ENCODE data around the gene CLEC14A. TPM values are rescaled to one million over a fixed set of nuclear protein-coding genes. Genes with fewer than 3 reads are reported as not detected.
A peak's percentile ranks its signal among the peaks of the same experiment; 100 is the strongest.

Gene CLEC14A, protein sequence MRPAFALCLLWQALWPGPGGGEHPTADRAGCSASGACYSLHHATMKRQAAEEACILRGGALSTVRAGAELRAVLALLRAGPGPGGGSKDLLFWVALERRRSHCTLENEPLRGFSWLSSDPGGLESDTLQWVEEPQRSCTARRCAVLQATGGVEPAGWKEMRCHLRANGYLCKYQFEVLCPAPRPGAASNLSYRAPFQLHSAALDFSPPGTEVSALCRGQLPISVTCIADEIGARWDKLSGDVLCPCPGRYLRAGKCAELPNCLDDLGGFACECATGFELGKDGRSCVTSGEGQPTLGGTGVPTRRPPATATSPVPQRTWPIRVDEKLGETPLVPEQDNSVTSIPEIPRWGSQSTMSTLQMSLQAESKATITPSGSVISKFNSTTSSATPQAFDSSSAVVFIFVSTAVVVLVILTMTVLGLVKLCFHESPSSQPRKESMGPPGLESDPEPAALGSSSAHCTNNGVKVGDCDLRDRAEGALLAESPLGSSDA
- not detected for total RNA-seq

DNA sequence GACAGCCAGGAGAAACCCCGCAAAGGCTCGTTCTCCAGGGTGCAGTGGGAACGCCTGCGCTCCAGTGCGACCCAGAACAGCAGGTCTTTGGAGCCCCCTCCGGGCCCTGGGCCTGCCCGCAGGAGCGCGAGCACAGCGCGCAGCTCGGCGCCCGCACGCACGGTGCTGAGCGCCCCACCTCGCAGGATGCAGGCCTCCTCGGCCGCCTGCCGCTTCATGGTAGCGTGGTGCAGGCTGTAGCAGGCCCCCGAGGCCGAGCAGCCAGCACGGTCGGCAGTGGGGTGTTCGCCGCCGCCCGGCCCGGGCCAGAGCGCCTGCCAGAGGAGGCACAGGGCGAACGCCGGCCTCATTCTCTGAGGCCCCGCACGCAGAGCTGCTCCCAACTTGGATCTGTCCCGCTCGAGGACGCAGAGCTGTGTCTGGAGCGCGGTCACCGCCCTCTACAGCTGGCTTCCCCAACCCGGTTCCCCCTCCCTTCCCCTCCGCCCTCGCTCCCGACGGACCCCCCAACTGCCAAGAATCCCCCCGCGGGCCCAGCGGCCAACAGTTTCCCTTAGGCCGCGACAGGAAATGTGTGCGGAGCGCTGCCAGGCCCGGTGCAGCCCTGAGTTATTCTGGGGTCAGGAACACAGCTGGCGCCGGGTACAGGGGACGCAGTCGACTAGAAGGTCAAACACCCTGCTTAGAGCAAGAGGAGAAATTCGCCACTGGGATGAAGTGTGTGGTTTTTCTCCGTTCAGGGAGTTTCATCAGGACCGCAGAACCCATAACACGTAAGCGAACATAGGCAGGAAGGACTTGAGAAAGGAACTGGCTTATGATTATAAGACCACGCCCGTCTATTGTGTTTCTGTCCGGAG, at the start of gene CLEC14A:
Gene CLEC14A, minus strand, starts transcription at position 421 of the 860 bp plus-strand sequence. Its CDS starts 71 bp downstream, at position 350.
- Mint-ChIP-seq H3K36me3 (ENCODE audit: low read depth) (no peaks in the 10 kb centered on the region), H3K4me3 (peak within 1 kb of the TSS; percentile 48), H3K27me3 (ENCODE audit: low read depth) (peaks cover 45% of the 10 kb centered on the region), H3K4me1 (ENCODE audit: low read depth) (peaks cover 10% of the 10 kb centered on the region), H3K9me3 (ENCODE audit: insufficient read depth) (no peaks in the 10 kb centered on the region), H3K27ac (no peak within 1 kb of the TSS)
- ATAC-seq (peak; percentile 85), DNase-seq (peak; percentile 23)
- ChIA-PET CTCF (no interaction called here), POLR2A (no interaction called here)

DNA sequence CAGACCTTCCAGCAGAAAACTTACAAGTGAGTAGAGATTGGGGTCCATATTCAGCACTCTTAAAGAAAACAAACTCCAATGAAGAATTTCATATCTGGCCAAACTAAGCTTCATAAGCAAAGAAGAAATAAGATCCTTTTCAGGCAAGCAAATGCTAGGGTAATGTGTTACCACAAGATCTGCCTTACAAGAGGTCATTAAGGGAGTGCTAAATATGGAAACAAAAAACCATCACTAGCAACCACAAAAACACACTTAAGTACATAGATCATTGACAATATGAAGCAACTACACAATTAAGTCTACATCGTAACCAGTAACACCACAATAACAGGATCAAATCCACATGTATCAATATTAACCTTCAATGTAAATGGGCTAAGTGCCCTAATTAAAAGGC, 47.1 kb upstream of the CLEC14A start:
- ChIA-PET POLR2A (no interaction called here), CTCF (no interaction called here)
- no peak for DNase-seq
- Mint-ChIP-seq H3K4me1 (ENCODE audit: low read depth) (no peaks in the 10 kb centered on the region), H3K27ac (no peak overlapping the region), H3K27me3 (ENCODE audit: low read depth) (no peaks in the 10 kb centered on the region), H3K9me3 (ENCODE audit: insufficient read depth) (no peaks in the 10 kb centered on the region), H3K4me3 (no peak overlapping the region), H3K36me3 (ENCODE audit: low read depth) (no peaks in the 10 kb centered on the region)
- ATAC-seq = no peak

DNA sequence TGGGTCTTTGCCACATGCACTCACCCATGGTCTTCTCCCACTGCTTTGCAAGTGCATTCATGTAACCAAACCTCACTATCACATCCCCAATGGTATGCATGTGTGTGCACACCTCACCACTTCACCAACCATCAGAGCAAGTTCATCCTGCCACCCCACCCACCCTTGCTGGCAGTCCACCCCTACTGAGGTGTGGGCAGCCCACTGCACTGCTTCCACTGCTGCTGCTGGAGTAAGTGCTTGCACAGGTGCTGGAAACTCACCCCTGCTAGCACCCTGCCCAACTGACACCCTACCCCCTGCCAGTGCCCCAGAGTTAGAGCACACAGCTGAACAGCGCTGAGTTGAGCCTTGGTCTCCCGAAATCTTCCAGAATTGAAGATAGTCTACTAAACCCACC, 46.1 kb upstream of the CLEC14A start:
- no peak for ATAC-seq
- Mint-ChIP-seq H3K36me3 (ENCODE audit: low read depth) (no peaks in the 10 kb centered on the region), H3K4me1 (ENCODE audit: low read depth) (no peaks in the 10 kb centered on the region), H3K4me3 (no peak overlapping the region), H3K27me3 (ENCODE audit: low read depth) (no peaks in the 10 kb centered on the region), H3K27ac (no peak overlapping the region), H3K9me3 (ENCODE audit: insufficient read depth) (no peaks in the 10 kb centered on the region)
- DNase-seq = no peak
- ChIA-PET CTCF (no interaction called here), POLR2A (no interaction called here)

DNA sequence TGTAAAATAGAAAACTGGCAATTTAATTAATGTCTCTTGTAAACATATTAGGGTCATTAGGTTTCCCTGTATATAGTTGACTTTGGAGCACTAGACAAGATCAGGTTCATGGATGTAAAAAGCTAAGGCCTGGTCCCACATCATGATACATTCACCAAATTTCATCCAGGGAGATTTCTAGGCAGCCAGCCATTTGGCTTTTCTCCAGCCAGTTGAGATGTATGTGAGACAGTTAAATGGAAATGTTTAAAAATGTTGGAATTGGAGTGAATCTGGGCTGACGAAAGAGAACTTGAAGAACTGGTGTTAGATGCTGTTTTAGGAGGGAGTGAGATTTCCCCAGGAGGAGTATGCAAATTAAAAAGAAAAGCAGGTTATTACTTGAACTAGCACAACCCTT, 41.8 kb upstream of the CLEC14A start:
- ChIA-PET POLR2A (no interaction called here), CTCF (no interaction called here)
- Mint-ChIP-seq H3K4me1 (ENCODE audit: low read depth) (no peaks in the 10 kb centered on the region), H3K4me3 (no peak overlapping the region), H3K27ac (no peak overlapping the region), H3K27me3 (ENCODE audit: low read depth) (no peaks in the 10 kb centered on the region), H3K9me3 (ENCODE audit: insufficient read depth) (no peaks in the 10 kb centered on the region), H3K36me3 (ENCODE audit: low read depth) (no peaks in the 10 kb centered on the region)
- DNase-seq (no peak), ATAC-seq (no peak)

DNA sequence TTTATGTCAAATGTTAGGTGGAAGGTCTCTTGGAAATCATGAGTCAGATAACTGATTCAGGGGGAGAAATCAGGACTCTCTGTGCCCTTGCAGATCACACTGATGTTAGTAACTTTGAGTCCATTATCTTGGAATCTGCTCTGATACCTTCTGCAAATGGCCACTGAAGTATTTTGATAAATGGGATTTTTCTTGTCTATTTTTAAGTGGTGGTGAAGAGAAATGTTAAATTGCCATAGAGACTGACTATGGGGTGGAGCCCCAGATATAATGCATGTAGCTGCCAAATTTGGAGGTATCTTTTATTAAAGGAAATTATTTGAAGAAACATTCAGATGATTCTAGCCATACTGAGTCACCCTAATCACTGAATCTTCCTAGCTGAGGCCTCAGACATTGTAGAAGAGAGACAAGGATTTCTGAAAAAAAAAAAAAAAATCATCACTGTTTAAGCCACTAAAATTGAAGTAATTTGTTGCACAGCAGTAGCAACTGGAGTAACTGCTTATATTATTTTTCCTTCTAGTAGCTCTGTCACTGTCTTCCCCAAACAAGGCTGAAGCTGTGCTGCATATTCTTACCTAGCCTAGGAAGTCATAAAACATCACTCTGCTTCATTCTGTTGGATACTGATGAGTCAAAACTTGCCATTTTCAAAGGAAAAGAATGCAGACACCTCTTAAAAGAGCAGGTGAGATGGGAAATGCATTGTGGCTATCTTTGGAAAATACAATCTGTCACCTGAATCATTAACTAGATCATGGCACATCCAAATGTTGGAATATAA, 36.0 kb upstream of the CLEC14A start:
- ChIA-PET POLR2A (no interaction called here), CTCF (interaction anchor here (0.7 kb wide), 1 partner anchor 18 kb away, joined by 3 read pairs; no protein-coding TSS in a partner anchor)
- DNase-seq (no peak), ATAC-seq (no peak)
- Mint-ChIP-seq H3K27me3 (ENCODE audit: low read depth) (no peaks in the 10 kb centered on the region), H3K4me3 (no peak overlapping the region), H3K36me3 (ENCODE audit: low read depth) (no peaks in the 10 kb centered on the region), H3K4me1 (ENCODE audit: low read depth) (no peaks in the 10 kb centered on the region), H3K9me3 (ENCODE audit: insufficient read depth) (no peaks in the 10 kb centered on the region), H3K27ac (no peak overlapping the region)

DNA sequence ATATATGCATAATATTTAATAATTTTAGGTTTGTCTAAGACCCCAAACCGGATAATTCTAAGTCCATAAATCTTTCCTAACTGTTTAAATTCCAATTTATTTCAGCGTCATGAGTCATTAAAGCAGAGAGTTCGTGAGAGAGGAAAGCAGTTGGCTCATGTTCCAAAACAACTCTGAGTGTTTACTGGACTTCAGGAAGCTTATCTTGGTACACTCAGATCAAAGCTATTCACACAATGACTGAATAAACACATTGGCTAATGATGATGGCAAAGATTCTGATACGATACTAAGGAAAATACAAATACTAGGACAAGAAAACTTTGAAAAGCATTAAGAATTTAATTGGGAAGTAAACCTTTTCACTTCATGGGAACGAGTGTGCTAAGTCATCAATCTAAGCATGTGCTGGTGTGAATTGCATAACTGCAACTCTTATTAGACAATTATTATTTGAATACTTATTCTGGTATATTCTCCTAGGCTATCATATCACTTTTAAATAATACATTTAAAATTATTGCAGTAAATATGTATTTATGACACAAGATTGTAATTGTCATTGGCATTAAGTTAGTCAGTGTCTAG, 34.8 kb upstream of the CLEC14A start:
- no peaks in the 10 kb centered on the region for H3K9me3 Mint-ChIP-seq (ENCODE audit: insufficient read depth)
- no peak overlapping the region for H3K4me3 Mint-ChIP-seq
- ATAC-seq = no peak
- no peaks in the 10 kb centered on the region for H3K36me3 Mint-ChIP-seq (ENCODE audit: low read depth)
- H3K4me1 Mint-ChIP-seq (ENCODE audit: low read depth) = no peaks in the 10 kb centered on the region
- no peak for DNase-seq
- CTCF ChIA-PET = no interaction called here
- H3K27me3 Mint-ChIP-seq (ENCODE audit: low read depth) = no peaks in the 10 kb centered on the region
- H3K27ac Mint-ChIP-seq = no peak overlapping the region
- POLR2A ChIA-PET = no interaction called here

DNA sequence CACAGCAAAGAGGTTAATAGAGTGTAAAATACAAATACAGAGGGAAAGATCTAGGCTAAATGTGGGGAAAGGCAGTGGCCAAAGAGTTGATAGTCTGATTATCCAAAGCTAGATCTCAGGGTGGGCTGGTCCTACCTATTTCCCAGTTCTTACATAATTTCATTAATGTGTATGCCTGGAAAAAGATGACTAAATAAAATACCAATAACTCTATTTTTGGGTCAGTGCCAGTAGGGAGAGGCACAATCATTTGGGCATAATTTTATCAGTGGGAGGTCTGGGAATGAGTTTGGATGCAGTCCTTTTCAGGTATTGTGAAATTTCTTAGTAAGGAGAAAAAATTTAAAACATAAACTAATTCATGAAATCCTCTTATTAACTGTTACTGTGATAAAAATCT, 30.6 kb upstream of the CLEC14A start:
- CTCF ChIA-PET = no interaction called here
- ATAC-seq = no peak

DNA sequence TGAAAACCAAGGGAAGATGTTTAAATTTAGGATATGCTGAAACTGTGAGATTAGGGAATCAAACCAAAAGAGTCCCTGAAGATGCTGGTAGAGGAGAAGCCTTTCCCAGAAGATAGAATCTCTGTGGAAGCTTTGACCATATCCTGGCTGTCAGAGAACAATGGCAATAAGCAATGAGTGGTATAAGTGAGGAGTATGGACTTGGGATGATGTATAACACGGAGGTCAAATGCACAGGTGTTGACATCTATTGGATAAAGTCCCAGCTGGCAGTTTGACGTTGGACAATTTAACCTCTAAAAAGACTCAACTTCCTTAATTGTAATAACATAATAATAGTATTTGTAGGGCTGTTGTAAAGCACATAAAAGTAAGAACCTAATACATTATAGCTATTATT, 30.1 kb upstream of the CLEC14A start:
- H3K4me3 Mint-ChIP-seq = no peak overlapping the region
- peaks cover 6% of the 10 kb centered on the region for H3K27me3 Mint-ChIP-seq (ENCODE audit: low read depth)
- H3K9me3 Mint-ChIP-seq (ENCODE audit: insufficient read depth) = no peaks in the 10 kb centered on the region
- no peaks in the 10 kb centered on the region for H3K4me1 Mint-ChIP-seq (ENCODE audit: low read depth)
- ATAC-seq (no peak), DNase-seq (no peak)
- POLR2A ChIA-PET = no interaction called here
- CTCF ChIA-PET = no interaction called here
- no peaks in the 10 kb centered on the region for H3K36me3 Mint-ChIP-seq (ENCODE audit: low read depth)
- H3K27ac Mint-ChIP-seq = no peak overlapping the region

More for the DNA sequence above, 30.6 kb upstream of the CLEC14A start:
- no peak overlapping the region for H3K4me3 Mint-ChIP-seq
- no peaks in the 10 kb centered on the region for H3K4me1 Mint-ChIP-seq (ENCODE audit: low read depth)
- H3K27ac Mint-ChIP-seq = no peak overlapping the region
- DNase-seq = no peak
- H3K27me3 Mint-ChIP-seq (ENCODE audit: low read depth) = peaks cover 6% of the 10 kb centered on the region
- H3K36me3 Mint-ChIP-seq (ENCODE audit: low read depth) = no peaks in the 10 kb centered on the region
- no peaks in the 10 kb centered on the region for H3K9me3 Mint-ChIP-seq (ENCODE audit: insufficient read depth)
- POLR2A ChIA-PET = no interaction called here

- DNase-seq = no peak
- Mint-ChIP-seq H3K27me3 (ENCODE audit: low read depth) (peaks cover 6% of the 10 kb centered on the region), H3K27ac (no peak overlapping the region), H3K4me1 (ENCODE audit: low read depth) (no peaks in the 10 kb centered on the region), H3K4me3 (no peak overlapping the region), H3K9me3 (ENCODE audit: insufficient read depth) (no peaks in the 10 kb centered on the region), H3K36me3 (ENCODE audit: low read depth) (no peaks in the 10 kb centered on the region)
- no peak for ATAC-seq
- POLR2A ChIA-PET = no interaction called here
- CTCF ChIA-PET = no interaction called here
Measured at GRCh38 chr14:38282936-38283335, 27.0 kb upstream of the CLEC14A start.

- Mint-ChIP-seq H3K36me3 (ENCODE audit: low read depth) (no peaks in the 10 kb centered on the region), H3K9me3 (ENCODE audit: insufficient read depth) (no peaks in the 10 kb centered on the region), H3K27ac (no peak overlapping the region), H3K27me3 (ENCODE audit: low read depth) (peaks cover 6% of the 10 kb centered on the region), H3K4me1 (ENCODE audit: low read depth) (no peaks in the 10 kb centered on the region), H3K4me3 (no peak overlapping the region)
- POLR2A ChIA-PET = no interaction called here
- ATAC-seq = no peak
- no peak for DNase-seq
- CTCF ChIA-PET = no interaction called here
Measured at GRCh38 chr14:38280081-38280480, 24.2 kb upstream of the CLEC14A start.

DNA sequence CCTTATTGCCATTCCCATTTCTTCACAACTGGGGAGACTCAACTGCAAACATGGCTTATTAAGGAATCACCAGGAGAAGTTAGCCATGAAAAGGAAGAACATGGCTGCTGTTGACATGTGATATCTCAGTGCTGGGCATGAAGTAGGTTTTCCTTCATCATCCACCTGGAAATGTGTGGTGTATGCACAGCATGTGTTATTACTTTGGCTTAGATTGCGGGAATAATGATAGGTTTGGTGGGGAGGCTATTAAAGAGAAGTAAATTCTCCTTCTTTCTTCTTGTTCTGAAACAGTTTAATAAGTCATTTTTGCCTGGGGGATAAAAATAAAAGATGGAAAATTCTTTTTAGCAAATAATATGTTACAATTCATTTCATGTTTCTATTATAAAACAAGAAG, 23.7 kb upstream of the CLEC14A start:
- Mint-ChIP-seq H3K36me3 (ENCODE audit: low read depth) (no peaks in the 10 kb centered on the region), H3K4me1 (ENCODE audit: low read depth) (no peaks in the 10 kb centered on the region), H3K27me3 (ENCODE audit: low read depth) (peaks cover 3% of the 10 kb centered on the region), H3K4me3 (no peak overlapping the region), H3K27ac (no peak overlapping the region), H3K9me3 (ENCODE audit: insufficient read depth) (no peaks in the 10 kb centered on the region)
- POLR2A ChIA-PET = no interaction called here
- ATAC-seq (no peak), DNase-seq (no peak)
- CTCF ChIA-PET = no interaction called here
